Stimulated activated naive CD8-positive, alpha-beta T cell treated with anti-CD3 and anti-CD28 coated beads, Interleukin-15, amount 100 ng/mL, for 72 hours (primary cell): ENCODE data around the gene ANKRD61.
"Not testable (repeated sequence)": the region's sequence is repeated elsewhere in the genome, so short reads cannot be mapped to it uniquely, and the experiment has no call there.

Experiments used
- ATAC-seq: fragments of 150-1000 bp; cut with Tn5 transposase; 2 replicates; pipeline ENCODE4 v1.10.0; 2021; ENCODE audit warnings: mild to moderate bottlenecking, moderate library complexity
- DNase-seq, 2 donors: peaks; one replicate each; pipeline ENCODE4 v3.0.0; 2021 to 2022
- H3K27ac Mint-ChIP-seq, 2 donors: one replicate each; pipeline ENCODE4 v1.8.0; 2022; ENCODE audit warnings: mild to moderate bottlenecking in 2 of 2, mixed read lengths in 2 of 2, moderate library complexity in 2 of 2
- H3K27me3 Mint-ChIP-seq: one replicate; pipeline ENCODE4 v1.8.0; 2022; ENCODE audit warnings: mixed read lengths
- H3K4me1 Mint-ChIP-seq: one replicate; pipeline ENCODE4 v1.8.0; 2022; ENCODE audit warnings: mild to moderate bottlenecking, mixed read lengths
- H3K4me3 Mint-ChIP-seq, 2 donors: one replicate each; pipeline ENCODE4 v1.8.0; 2022; ENCODE audit warnings: mild to moderate bottlenecking in 2 of 2, mixed read lengths in 2 of 2, moderate library complexity in 1 of 2
- H3K9me3 Mint-ChIP-seq, 2 donors: one replicate each; pipeline ENCODE4 v1.8.0; 2022; ENCODE audit warnings: mixed read lengths in 2 of 2

Gene ANKRD61

DNA sequence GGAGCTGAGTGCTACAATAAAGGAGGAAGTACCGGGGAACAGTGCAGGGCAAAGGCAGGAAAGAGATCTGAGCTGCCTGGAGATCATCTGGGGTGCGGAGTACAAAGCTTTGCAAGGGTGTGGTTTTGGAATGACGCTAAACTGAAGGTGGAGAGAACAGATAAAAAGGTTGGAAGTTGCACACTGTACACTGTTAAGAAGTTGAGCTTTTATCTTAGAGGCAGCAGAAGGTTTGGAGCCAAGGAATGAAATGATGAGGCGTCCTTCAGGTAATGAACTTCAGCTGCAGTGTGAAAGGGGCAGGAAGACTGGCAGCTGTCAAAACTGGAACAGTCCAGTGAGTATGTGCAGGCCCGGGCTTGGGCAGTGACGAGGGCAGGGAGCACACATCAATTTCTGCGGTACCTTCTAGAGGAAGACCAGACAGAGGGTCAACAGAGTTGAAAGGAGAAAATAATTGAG, 7.2 kb upstream of the ANKRD61 start:
- Mint-ChIP-seq H3K9me3 (no peaks in the 10 kb centered on the region), H3K4me3 (no peak overlapping the region), H3K4me1 (peaks cover 21% of the 10 kb centered on the region), H3K27ac (peak overlapping the region in 1 of 2 donors; percentile 0), H3K27me3 (no peaks in the 10 kb centered on the region)
- DNase-seq (no peak), ATAC-seq (no peak)

DNA sequence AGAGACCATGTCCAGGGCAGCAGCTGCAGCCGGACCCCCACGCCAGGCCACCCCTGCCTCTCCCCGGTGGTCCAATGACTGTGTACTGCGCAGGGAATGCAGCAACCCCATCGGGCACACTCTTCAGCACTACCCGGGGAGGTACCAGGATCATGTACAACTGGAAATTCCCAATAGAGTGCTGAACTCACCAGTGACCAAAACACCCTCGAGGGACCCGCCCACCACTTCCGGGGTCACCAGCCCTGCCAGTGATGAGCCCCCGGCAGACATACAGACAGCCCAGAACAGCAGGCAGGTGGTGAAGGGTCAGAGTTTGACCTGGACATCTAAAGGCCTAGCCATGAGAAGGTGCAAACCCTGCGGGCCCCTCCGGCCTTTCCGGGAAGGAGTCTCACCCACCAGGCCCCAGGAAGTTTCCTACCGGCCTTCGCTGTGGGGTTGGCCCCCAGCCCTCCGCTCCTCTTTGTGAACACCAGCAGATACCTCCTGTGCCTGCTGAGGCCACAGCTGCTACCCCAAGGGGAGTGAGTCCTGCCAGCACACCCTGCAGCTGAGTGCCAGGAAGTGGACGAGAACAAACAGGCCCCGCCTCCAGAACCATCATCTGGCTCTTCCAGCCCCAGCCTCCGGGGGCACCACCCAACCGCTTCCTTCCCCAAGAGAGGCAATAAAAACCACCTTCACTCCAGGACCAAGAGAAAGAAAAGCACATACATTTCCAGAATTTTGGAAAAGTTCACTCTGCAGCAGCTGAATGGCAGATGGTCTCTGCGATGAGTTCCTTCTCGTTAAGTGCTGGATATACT, 5.0 kb upstream of the ANKRD61 start:
- ATAC-seq: peak; percentile 98
- Mint-ChIP-seq H3K27me3 (no peaks in the 10 kb centered on the region), H3K9me3 (no peaks in the 10 kb centered on the region), H3K4me1 (peaks cover 21% of the 10 kb centered on the region), H3K27ac (peak overlapping the region; percentile 93), H3K4me3 (peak overlapping the region; percentile 79 to 85)
- DNase-seq: peak; percentile 48 to 72

DNA sequence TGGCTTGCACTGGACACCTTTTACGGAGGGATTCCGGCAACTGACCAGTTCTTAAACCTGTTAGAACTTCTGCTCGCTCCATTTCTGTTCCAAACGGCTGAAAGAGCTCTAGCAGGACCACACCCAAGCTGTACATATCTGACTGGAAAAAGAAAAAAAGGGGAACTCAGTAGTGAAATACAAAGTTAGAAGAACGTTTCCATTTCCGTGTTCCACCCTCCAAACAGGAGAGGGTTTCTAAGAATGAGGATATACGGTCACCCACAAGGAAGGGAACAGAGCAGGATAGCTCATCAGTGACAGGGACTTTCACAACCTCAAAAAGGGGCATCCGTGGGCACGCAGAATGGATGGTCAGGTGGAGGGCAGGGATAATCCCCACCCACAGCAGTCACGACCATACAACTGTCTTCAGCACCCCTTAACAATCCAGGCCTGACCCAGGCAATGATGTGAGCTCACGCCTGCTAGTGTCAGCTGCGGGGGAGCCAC, 4.3 kb upstream of the ANKRD61 start:
- ATAC-seq (peak; percentile 43), DNase-seq (no peak)
- Mint-ChIP-seq H3K4me3 (peak overlapping the region; percentile 79 to 85), H3K27me3 (no peaks in the 10 kb centered on the region), H3K27ac (peak overlapping the region in 1 of 2 donors; percentile 38), H3K9me3 (no peaks in the 10 kb centered on the region), H3K4me1 (peaks cover 27% of the 10 kb centered on the region)

DNA sequence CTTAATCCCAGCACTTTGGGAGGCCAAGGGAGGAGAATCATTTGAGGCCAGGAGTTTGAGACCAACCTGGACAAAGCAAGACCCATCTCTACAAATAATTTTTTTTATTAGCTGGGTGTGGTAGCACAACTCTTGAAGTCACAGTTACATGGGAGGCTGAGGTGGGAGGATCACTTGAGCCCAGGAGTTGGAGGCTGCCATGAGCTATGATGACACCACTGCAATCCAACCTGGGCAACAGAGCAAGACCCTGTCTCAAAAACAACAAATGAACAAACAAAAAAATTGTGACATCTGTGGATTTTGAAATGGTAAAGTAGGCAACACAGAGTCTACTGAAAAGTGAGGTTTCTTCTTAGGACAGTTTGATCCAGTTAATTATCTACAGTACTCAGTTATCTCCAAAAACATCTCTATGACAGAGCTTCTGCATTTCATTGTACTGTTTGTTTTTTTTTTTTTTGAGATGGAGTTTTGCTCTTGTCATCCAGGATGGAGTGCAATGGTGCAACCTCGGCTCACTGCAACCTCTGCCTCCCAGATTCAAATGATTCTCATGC, 3.3 kb upstream of the ANKRD61 start:
- H3K4me3 Mint-ChIP-seq: no peak overlapping the region
- no peak for DNase-seq

DNA sequence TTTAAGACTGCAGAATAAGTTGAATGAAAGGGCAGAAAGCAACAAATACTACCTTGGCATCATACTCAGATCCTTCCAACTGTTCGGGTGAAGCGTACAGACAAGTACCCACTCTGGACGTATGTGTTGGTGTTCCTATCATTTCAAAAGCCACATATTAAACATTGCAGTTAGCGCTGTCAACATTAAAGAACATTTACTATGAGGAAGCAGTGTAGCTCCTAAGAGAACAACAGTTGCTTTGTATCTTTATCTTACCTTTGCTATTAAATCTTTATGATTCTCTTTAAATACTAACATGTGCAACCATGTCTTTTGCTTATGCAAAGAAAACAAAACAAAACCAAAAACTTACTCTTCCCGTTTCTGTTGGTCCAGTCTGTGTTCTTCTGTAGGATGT, 2.6 kb upstream of the ANKRD61 start:
- Mint-ChIP-seq H3K9me3 (no peaks in the 10 kb centered on the region), H3K4me1 (peaks cover 29% of the 10 kb centered on the region), H3K27me3 (no peaks in the 10 kb centered on the region), H3K4me3 (no peak overlapping the region), H3K27ac (peak overlapping the region in 1 of 2 donors; percentile 15)
- no peak for DNase-seq
- no peak for ATAC-seq

More for the DNA sequence above, 3.3 kb upstream of the ANKRD61 start:
- Mint-ChIP-seq H3K4me1 (peaks cover 29% of the 10 kb centered on the region), H3K27ac (peak overlapping the region in 1 of 2 donors; percentile 19), H3K27me3 (no peaks in the 10 kb centered on the region), H3K9me3 (no peaks in the 10 kb centered on the region)
- ATAC-seq: no peak

DNA sequence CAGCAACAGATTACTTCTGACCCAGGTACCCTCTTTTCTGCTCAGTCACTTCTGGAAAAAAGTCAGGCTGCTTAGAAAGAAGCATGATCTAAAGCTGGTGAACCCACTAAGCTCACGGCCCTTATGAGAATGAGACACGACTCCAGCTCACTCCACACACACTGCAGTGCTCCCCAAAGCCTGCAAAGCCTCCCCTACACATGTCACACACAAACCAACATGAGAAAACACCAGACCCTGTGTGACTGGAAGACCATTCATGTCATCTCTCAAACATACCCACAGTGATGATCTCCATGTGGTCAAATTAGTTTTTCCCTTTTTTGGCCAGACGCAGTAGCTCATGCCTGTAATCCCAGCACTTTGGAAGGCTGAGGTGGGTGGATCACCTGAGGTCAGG, 391 bp downstream of the ANKRD61 start:
- Mint-ChIP-seq H3K4me3 (no peak overlapping the region), H3K27me3 (no peaks in the 10 kb centered on the region), H3K27ac (peak overlapping the region; percentile 61 to 77), H3K9me3 (no peaks in the 10 kb centered on the region), H3K4me1 (peaks cover 18% of the 10 kb centered on the region)
- DNase-seq (no peak), ATAC-seq (no peak)

DNA sequence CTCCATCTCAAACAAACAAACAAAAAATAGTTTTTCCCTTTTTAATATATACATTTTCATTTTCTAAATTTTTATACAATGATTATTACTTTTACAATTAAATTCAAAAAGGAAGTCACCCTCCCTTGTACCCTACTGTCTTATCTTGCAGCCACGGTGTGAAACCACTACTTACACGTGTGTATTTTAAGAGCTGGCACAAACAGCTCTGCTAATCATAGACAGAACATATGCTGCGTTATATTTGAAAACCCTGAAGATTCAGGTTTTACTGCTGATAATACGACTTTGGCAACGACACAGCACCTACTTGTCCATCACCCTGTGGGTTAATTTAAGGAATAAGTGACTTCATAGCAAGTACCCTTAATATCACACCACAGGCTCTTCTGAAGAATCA, 991 bp downstream of the ANKRD61 start:
- no peak for DNase-seq
- ATAC-seq: no peak
- H3K27ac Mint-ChIP-seq: peak overlapping the region in 1 of 2 donors; percentile 74
- H3K4me3 Mint-ChIP-seq: no peak overlapping the region
- no peaks in the 10 kb centered on the region for H3K9me3 Mint-ChIP-seq
- H3K27me3 Mint-ChIP-seq: no peaks in the 10 kb centered on the region
- H3K4me1 Mint-ChIP-seq: peaks cover 12% of the 10 kb centered on the region

DNA sequence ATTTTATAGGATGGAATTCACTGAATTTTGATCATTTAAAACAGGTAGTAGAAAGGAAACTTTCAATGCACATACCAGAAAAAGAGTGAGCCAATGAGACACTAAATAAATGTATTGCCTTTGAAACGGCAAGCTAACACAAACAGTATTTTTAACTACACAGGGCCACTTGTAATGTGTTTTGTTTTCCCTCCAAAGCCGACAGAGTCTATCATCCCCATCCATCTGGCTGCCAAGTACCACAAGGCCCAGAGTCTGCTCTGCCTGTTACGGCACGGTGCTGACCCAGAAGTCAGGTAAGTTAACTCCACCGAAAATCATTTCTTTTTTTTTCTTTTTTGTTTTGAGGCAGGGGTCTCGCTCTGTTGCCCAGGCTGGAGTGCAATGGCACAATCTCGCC, 1.5 kb downstream of the ANKRD61 start:
- Mint-ChIP-seq H3K4me1 (peaks cover 7% of the 10 kb centered on the region), H3K27ac (no peak overlapping the region), H3K27me3 (no peaks in the 10 kb centered on the region), H3K4me3 (no peak overlapping the region), H3K9me3 (no peaks in the 10 kb centered on the region)
- ATAC-seq (no peak), DNase-seq (no peak)

DNA sequence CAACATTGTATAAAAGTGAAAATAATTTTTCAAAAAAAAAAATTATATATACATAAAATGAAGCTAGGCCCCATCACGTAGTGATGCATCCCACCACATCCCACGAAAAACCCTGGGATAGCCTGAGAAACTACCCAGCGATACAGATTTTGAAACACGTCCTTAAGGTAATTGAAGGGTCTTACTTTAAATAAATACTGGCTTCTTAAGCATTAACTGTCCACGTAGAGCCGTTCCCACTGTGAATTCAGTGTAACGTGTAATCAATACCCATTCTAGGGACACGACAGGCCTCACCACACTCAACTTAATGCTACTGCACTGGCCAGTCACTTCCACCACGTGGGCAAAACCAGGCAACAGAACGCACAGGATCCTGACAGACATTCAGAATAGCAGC, 4.0 kb downstream of the ANKRD61 start:
- H3K4me3 Mint-ChIP-seq: no peak overlapping the region
- ATAC-seq (no peak), DNase-seq (no peak)
- H3K27ac Mint-ChIP-seq: no peak overlapping the region
- H3K4me1 Mint-ChIP-seq: peaks cover 7% of the 10 kb centered on the region
- no peaks in the 10 kb centered on the region for H3K27me3 Mint-ChIP-seq
- H3K9me3 Mint-ChIP-seq: no peaks in the 10 kb centered on the region

DNA sequence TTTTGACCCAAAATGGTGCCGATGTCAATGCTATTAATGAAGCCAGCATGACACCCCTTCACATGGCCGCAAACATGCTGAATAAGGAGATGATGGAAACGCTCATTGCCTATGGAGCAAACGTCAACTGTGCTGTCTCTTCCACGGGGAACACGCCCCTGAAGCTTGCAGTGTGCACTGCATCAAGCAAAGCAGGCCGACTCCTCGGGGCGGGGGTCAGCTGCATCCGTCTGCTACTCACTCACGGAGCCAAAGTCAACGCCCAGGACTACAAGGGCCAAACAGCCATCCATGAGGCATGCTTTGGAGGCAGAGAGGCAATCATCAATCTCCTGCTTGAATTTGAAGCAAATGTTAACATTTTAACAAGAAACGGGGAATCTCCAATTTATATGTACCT, 4.5 kb downstream of the ANKRD61 start:
- Mint-ChIP-seq H3K27me3 (no peaks in the 10 kb centered on the region), H3K4me3 (no peak overlapping the region), H3K4me1 (peaks cover 7% of the 10 kb centered on the region), H3K27ac (no peak overlapping the region), H3K9me3 (no peaks in the 10 kb centered on the region)
- ATAC-seq (no peak), DNase-seq (no peak)

DNA sequence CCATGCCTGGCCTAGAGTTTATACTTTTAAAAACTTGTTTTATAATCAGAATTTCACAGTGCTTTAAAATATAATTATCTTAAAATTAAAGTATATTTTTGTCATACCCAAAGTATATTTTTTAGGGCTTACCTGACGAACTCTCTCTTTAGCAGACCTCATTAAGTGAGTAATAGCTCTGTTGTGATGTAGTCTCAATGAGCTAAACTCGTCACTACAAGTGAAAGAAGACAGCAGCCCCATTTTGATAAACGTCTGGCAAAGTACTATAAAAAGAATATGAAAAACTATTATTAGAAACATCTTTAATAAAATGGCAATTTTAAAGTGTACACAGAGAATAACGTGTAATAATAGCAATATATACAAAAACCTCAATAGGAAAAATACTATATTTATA, 18.6 kb downstream of the ANKRD61 start:
- Mint-ChIP-seq H3K4me1 (peaks cover 6% of the 10 kb centered on the region), H3K9me3 (no peaks in the 10 kb centered on the region), H3K4me3 (no peak overlapping the region), H3K27me3 (no peaks in the 10 kb centered on the region), H3K27ac (no peak overlapping the region)
- DNase-seq: no peak
- ATAC-seq: no peak

DNA sequence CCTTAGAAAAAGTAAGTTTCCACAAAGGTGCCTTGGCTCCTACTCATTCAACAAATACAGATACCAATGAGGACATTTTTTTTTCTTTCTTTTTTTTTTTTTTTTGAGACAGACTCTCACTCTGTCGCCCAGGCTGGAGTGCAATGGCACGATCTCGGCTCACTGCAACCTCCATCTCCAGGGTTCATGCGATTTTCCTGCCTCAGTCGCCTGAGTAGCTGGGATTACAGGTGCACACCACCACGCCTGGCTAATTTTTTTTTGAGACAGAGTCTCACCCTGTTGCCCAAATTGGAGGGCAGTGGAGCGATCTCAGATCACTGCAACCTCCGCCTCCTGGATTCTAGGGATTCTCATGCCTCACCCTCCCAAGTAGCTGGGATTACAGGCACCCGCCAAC, 20.0 kb downstream of the ANKRD61 start:
- H3K4me1 Mint-ChIP-seq, DNase-seq, H3K4me3 Mint-ChIP-seq, H3K27me3 Mint-ChIP-seq, ATAC-seq, H3K9me3 Mint-ChIP-seq, H3K27ac Mint-ChIP-seq: not testable (repeated sequence)

DNA sequence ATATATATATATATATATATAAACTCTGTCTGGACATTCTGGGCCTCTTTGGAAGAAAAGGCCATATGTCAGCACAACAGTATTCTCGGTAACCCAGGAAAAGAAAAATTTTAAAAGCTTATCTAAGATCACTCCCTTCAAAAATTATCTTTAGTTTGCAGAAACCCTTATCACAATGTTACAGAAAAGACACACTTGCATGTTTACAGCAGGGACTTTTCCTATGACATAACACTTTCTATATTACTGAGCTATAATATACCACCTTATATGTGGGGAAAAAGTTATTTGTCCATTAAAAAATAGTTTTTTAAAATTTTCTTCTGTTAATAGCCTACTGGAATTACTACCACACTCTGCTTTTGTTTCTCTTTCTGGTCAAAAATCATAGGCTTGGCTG, 25.4 kb downstream of the ANKRD61 start:
- Mint-ChIP-seq H3K27me3 (no peaks in the 10 kb centered on the region), H3K9me3 (no peaks in the 10 kb centered on the region), H3K4me1 (peaks cover 19% of the 10 kb centered on the region), H3K4me3 (peak overlapping the region in 1 of 2 donors; percentile 26), H3K27ac (no peak overlapping the region)
- DNase-seq (no peak), ATAC-seq (no peak)

DNA sequence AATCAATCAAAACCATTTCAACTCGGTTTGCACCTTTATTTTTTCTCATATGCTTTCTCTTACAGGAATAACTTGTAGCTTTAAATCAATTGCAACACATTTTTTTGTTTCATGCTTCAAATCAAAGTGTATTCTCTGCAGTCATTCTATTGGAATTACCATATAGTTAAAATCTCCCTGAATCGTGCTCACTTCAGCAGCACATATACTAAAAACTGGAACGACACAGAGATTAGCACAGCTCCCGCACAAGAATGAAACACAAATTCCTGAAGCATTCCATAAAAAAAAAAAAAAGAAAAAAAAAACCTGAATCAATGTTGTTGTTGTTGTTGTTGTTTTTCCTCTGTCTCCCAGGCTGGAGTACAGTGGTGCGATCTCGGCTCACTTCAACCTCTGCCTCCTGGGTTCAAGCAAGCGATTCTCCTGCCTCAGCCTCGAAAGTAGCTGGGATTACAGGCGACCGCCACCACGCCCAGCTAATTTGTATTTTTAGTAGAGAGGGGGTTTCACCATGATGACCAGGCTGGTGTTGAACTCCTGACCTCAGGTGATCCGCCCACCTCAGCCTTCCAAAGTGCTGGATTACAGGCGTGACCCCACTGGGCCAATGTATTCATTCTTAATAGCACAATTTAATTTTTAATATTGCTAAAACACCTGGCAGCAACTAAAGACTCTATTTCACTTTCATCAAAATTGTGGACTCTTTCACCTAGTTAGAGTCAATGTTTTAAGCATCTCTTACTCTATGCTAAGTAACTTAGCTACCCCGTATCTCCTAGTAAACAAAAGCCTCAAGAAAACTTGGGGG, 26.3 kb downstream of the ANKRD61 start:
- Mint-ChIP-seq H3K4me1 (peaks cover 19% of the 10 kb centered on the region), H3K27ac (peak overlapping the region in 1 of 2 donors; percentile 88), H3K9me3 (no peaks in the 10 kb centered on the region), H3K27me3 (no peaks in the 10 kb centered on the region), H3K4me3 (peak overlapping the region; percentile 96 to 99)
- DNase-seq (no peak), ATAC-seq (no peak)

DNA sequence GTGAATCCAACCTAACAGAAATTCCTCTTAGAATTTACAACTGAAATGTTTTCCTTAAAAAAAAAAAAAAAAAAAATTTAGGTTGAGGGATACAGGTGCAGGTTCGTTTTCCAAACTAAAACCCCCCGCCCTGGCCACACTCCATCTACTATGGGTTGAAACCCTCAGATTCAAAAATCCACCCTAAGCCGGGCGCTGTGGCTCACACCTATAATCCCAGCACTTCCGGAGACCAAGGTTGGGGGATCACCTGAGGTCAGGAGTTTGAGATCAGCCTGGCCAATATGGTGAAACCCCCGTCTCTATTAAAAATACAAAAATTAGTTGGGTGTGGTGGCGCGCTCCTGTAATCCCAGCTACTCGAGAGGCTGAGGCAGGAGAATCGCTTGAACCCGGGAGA, 28.8 kb downstream of the ANKRD61 start:
- H3K9me3 Mint-ChIP-seq, H3K27me3 Mint-ChIP-seq, DNase-seq, H3K4me3 Mint-ChIP-seq, H3K27ac Mint-ChIP-seq, ATAC-seq: not testable (repeated sequence)
- peaks cover 19% of the 10 kb centered on the region for H3K4me1 Mint-ChIP-seq

DNA sequence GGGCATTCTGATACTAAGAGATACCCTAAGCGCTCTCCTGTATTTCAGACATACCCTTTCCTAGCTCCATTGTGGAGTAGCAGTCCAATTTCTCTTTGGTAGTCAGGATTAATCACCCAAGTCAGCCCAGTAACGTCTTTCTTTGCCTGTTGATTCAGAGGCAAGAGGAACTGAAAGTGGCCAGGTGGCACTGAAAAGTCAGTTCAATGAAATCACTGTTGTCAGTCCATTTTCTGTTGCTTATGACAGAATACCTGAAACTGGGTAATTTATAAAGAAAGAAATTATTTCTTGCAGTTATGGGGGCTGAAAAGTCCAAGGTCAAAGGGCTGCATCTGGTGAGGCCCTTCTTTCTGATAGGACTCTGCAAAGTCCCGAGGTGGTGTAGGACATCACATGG, 40.2 kb downstream of the ANKRD61 start:
- ATAC-seq: no peak
- Mint-ChIP-seq H3K27ac (no peak overlapping the region), H3K27me3 (no peaks in the 10 kb centered on the region), H3K9me3 (no peaks in the 10 kb centered on the region), H3K4me3 (no peak overlapping the region), H3K4me1 (no peaks in the 10 kb centered on the region)
- no peak for DNase-seq
